Panc1 (cell line): ENCODE measurements around the gene EEIG1.

ENCODE experiments used
- POLR2AphosphoS5 ChIP-seq: IDR thresholded peaks from 2 replicates; pipeline ENCODE4 v1.6.1; 2012; ENCODE audit warnings: mild to moderate bottlenecking, low read depth, low read length, moderate library complexity
- TF ChIP-seq, protein P1 (sequence below): fragments of 450-650 bp; IDR thresholded peaks from 2 replicates; pipeline ENCODE4 v1.5.1; 2017; ENCODE audit warnings: mild to moderate bottlenecking
- TF ChIP-seq, protein P2 (sequence below), 2 experiments: IDR thresholded peaks; 2 replicates each; pipeline ENCODE4 v1.6.1; 2011 to 2012; ENCODE audit warnings: low read depth in 2 of 2, control low read depth in 1 of 2, low read length in 1 of 2, mild to moderate bottlenecking in 1 of 2, moderate library complexity in 1 of 2; ENCODE audit not compliant: insufficient read depth in 1 of 2

DNA sequence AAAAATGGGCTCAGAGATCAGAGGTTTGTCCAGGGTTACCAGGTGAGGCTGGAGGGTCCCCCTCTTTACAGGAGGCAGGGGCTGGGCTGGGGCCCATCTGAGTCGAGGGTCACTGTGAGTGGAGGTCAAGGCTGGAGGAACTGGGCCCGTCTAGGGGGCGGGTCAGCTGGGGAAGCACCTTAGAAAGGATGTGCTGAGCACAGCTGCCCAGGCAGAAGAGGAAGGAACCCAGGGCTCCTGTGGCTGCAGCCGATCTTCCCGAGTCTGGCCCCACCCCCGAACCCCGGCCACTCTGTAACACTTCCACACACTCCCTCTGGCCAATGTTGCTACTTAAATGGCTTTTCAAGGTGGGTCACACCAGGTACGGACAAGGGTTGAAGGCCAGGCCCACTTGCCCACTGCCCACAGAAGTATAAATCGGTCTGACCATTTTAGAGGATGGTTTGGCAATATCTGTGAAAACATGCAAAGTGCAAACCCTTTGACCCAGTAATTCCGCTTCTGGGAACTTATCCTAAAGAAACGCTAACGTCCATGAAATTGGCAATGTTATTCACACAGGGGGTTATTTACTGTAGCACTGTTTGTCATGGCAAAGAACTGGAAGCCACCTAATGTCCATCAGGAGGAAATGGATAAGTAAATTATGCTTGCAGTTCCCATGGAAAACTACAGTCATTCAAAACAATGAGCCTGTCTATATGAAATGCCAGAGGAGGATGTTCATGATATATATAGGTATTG lies 30.5 kb upstream of the EEIG1 start:
- TF ChIP-seq, protein P1, sequence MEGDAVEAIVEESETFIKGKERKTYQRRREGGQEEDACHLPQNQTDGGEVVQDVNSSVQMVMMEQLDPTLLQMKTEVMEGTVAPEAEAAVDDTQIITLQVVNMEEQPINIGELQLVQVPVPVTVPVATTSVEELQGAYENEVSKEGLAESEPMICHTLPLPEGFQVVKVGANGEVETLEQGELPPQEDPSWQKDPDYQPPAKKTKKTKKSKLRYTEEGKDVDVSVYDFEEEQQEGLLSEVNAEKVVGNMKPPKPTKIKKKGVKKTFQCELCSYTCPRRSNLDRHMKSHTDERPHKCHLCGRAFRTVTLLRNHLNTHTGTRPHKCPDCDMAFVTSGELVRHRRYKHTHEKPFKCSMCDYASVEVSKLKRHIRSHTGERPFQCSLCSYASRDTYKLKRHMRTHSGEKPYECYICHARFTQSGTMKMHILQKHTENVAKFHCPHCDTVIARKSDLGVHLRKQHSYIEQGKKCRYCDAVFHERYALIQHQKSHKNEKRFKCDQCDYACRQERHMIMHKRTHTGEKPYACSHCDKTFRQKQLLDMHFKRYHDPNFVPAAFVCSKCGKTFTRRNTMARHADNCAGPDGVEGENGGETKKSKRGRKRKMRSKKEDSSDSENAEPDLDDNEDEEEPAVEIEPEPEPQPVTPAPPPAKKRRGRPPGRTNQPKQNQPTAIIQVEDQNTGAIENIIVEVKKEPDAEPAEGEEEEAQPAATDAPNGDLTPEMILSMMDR, result no peak
- TF ChIP-seq, protein P2, sequence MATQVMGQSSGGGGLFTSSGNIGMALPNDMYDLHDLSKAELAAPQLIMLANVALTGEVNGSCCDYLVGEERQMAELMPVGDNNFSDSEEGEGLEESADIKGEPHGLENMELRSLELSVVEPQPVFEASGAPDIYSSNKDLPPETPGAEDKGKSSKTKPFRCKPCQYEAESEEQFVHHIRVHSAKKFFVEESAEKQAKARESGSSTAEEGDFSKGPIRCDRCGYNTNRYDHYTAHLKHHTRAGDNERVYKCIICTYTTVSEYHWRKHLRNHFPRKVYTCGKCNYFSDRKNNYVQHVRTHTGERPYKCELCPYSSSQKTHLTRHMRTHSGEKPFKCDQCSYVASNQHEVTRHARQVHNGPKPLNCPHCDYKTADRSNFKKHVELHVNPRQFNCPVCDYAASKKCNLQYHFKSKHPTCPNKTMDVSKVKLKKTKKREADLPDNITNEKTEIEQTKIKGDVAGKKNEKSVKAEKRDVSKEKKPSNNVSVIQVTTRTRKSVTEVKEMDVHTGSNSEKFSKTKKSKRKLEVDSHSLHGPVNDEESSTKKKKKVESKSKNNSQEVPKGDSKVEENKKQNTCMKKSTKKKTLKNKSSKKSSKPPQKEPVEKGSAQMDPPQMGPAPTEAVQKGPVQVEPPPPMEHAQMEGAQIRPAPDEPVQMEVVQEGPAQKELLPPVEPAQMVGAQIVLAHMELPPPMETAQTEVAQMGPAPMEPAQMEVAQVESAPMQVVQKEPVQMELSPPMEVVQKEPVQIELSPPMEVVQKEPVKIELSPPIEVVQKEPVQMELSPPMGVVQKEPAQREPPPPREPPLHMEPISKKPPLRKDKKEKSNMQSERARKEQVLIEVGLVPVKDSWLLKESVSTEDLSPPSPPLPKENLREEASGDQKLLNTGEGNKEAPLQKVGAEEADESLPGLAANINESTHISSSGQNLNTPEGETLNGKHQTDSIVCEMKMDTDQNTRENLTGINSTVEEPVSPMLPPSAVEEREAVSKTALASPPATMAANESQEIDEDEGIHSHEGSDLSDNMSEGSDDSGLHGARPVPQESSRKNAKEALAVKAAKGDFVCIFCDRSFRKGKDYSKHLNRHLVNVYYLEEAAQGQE (IDR thresholded peaks at IDR 0.05; ENCODE audit: insufficient read depth in 1 of 2, low read depth in 2 of 2, low read length in 1 of 2), result no peak
- TF ChIP-seq POLR2AphosphoS5, result no peak
